ENCODE data around the gene CTNNA2.

CTNNA2 gene

GRCh38 chr2:80071941-80072340 lies 559.1 kb downstream of the CTNNA2 start:
- H2AFZ ChIP-seq: no peak overlapping the region
- no peaks in the 10 kb centered on the region for H3K79me2 ChIP-seq

GRCh38 chr2:80073134-80073561 lies 560.3 kb downstream of the CTNNA2 start:
- no peaks in the 10 kb centered on the region for H3K36me3 ChIP-seq (ENCODE audit: control insufficient read depth, insufficient read depth, low read length)
- H3K27me3 ChIP-seq (ENCODE audit: control insufficient read depth, insufficient read depth, low read length): no peaks in the 10 kb centered on the region
- no peak overlapping the region for H2AFZ ChIP-seq
- H3K79me2 ChIP-seq: no peaks in the 10 kb centered on the region
- TF ChIP-seq CTCF (IDR thresholded peaks at IDR 0.05): peak; percentile 68
- H3K27ac ChIP-seq: no peak overlapping the region
- H3K9me3 ChIP-seq (ENCODE audit: control insufficient read depth, low read length): no peaks in the 10 kb centered on the region
- no peak overlapping the region for H3K4me2 ChIP-seq (ENCODE audit: low read length)
- H3K4me1 ChIP-seq: no peaks in the 10 kb centered on the region
- no peak overlapping the region for H3K9ac ChIP-seq
- H3K4me3 ChIP-seq (ENCODE audit: low read depth, low read length): no peak overlapping the region

More at GRCh38 chr2:80071941-80072340, 559.1 kb downstream of the CTNNA2 start:
- no peak for TF ChIP-seq CTCF (IDR thresholded peaks at IDR 0.05)
- Histone ChIP-seq H3K27ac (no peak overlapping the region), H3K4me3 (ENCODE audit: low read depth, low read length) (no peak overlapping the region), H3K4me1 (no peaks in the 10 kb centered on the region), H3K36me3 (ENCODE audit: control insufficient read depth, insufficient read depth, low read length) (no peaks in the 10 kb centered on the region), H3K9ac (no peak overlapping the region), H3K4me2 (ENCODE audit: low read length) (no peak overlapping the region), H3K9me3 (ENCODE audit: control insufficient read depth, low read length) (no peaks in the 10 kb centered on the region), H3K27me3 (ENCODE audit: control insufficient read depth, insufficient read depth, low read length) (no peaks in the 10 kb centered on the region)

GRCh38 chr2:80074321-80075070 lies 561.6 kb downstream of the CTNNA2 start:
- no peaks in the 10 kb centered on the region for H3K27me3 ChIP-seq (ENCODE audit: control insufficient read depth, insufficient read depth, low read length)
- TF ChIP-seq CTCF (IDR thresholded peaks at IDR 0.05): no peak
- H3K9ac ChIP-seq: no peak overlapping the region
- H2AFZ ChIP-seq: no peak overlapping the region
- H3K27ac ChIP-seq: no peak overlapping the region
- H3K4me3 ChIP-seq (ENCODE audit: low read depth, low read length): no peak overlapping the region
- no peaks in the 10 kb centered on the region for H3K79me2 ChIP-seq
- H3K9me3 ChIP-seq (ENCODE audit: control insufficient read depth, low read length): no peaks in the 10 kb centered on the region
- H3K36me3 ChIP-seq (ENCODE audit: control insufficient read depth, insufficient read depth, low read length): no peaks in the 10 kb centered on the region
- no peak overlapping the region for H3K4me2 ChIP-seq (ENCODE audit: low read length)
- no peaks in the 10 kb centered on the region for H3K4me1 ChIP-seq

DNA sequence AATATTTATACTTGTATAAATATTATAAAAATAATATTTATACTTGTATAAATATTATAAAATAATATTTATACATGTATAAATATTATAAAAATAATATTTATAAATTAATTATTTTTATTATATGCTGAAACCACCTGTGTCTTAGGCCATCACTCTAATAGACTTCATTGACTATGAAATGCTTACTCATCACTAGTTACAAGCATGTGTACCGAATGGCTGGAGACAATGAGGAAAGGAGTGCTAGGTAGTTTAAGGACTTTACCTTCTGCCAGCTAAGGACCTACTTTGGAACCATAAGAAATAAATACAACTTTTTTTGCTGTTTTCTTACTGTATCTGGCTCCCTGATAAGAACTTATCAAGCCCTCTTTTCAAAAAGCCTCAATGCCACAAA lies 562.9 kb downstream of the CTNNA2 start:
- H3K4me3 ChIP-seq (ENCODE audit: low read depth, low read length): no peak overlapping the region
- TF ChIP-seq CTCF (IDR thresholded peaks at IDR 0.05): no peak
- H3K27me3 ChIP-seq (ENCODE audit: control insufficient read depth, insufficient read depth, low read length): no peaks in the 10 kb centered on the region
- H3K4me2 ChIP-seq (ENCODE audit: low read length): no peak overlapping the region
- no peak overlapping the region for H3K9ac ChIP-seq
- no peak overlapping the region for H3K27ac ChIP-seq
- no peaks in the 10 kb centered on the region for H3K36me3 ChIP-seq (ENCODE audit: control insufficient read depth, insufficient read depth, low read length)
- H3K4me1 ChIP-seq: no peaks in the 10 kb centered on the region
- H3K79me2 ChIP-seq: no peaks in the 10 kb centered on the region
- no peaks in the 10 kb centered on the region for H3K9me3 ChIP-seq (ENCODE audit: control insufficient read depth, low read length)
- no peak overlapping the region for H2AFZ ChIP-seq

All from parathyroid adenoma (tissue), 2 donors.